Measurements from ENCODE around the gene C16orf96. TPM values are rescaled to one million over a fixed set of nuclear protein-coding genes. Genes with fewer than 3 reads are reported as not detected.

C16orf96 gene
- total RNA-seq, 1 donor: not detected

- TF ChIP-seq, protein P1, sequence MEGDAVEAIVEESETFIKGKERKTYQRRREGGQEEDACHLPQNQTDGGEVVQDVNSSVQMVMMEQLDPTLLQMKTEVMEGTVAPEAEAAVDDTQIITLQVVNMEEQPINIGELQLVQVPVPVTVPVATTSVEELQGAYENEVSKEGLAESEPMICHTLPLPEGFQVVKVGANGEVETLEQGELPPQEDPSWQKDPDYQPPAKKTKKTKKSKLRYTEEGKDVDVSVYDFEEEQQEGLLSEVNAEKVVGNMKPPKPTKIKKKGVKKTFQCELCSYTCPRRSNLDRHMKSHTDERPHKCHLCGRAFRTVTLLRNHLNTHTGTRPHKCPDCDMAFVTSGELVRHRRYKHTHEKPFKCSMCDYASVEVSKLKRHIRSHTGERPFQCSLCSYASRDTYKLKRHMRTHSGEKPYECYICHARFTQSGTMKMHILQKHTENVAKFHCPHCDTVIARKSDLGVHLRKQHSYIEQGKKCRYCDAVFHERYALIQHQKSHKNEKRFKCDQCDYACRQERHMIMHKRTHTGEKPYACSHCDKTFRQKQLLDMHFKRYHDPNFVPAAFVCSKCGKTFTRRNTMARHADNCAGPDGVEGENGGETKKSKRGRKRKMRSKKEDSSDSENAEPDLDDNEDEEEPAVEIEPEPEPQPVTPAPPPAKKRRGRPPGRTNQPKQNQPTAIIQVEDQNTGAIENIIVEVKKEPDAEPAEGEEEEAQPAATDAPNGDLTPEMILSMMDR (IDR thresholded peaks at IDR 0.05; ENCODE audit: insufficient read depth, low read depth, low read length): no peak
- no peak overlapping the region for H3K4me3 ChIP-seq (ENCODE audit: low read depth, low read length)
- DNase-seq (ENCODE audit: low read depth): no peak
These were observed 16.3 kb upstream of the C16orf96 start for GRCh38 chr16:4539716-4540284.

- DNase-seq (ENCODE audit: low read depth): no peak
- TF ChIP-seq, protein P1 (IDR thresholded peaks at IDR 0.05; ENCODE audit: insufficient read depth, low read depth, low read length): no peak
- H3K4me3 ChIP-seq (ENCODE audit: low read depth, low read length): no peak overlapping the region
These were observed 11.7 kb upstream of the C16orf96 start for GRCh38 chr16:4544473-4544872.

- DNase-seq (ENCODE audit: low read depth): no peak
- TF ChIP-seq, protein P1 (IDR thresholded peaks at IDR 0.05; ENCODE audit: insufficient read depth, low read depth, low read length): no peak
- no peak overlapping the region for H3K4me3 ChIP-seq (ENCODE audit: low read depth, low read length)
These were observed 8.0 kb upstream of the C16orf96 start for GRCh38 chr16:4548124-4548523.

DNA sequence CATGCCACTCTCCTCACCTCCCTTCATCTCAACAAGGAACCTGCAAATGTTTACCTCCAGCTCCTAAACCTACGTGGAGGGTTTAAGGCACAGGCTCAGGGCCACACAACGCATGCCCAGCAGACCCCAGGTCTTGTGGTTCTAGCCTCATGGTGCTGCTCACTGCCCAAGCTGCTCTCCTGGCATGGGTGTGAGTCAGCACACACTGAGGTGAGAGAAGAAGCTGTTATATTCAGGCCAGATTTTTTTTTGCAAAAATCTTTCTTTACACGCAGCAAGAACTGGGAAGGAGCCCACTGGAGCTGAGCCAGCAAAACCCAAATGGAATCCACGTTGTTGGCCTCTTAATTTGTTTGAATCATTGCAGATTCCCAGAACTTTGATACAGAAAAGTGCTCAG, 5.5 kb upstream of the C16orf96 start:
- TF ChIP-seq, protein P1 (IDR thresholded peaks at IDR 0.05; ENCODE audit: insufficient read depth, low read depth, low read length): no peak
- no peak for DNase-seq (ENCODE audit: low read depth)
- no peak overlapping the region for H3K4me3 ChIP-seq (ENCODE audit: low read depth, low read length)

- TF ChIP-seq, protein P1 (IDR thresholded peaks at IDR 0.05; ENCODE audit: insufficient read depth, low read depth, low read length): no peak
- DNase-seq (ENCODE audit: low read depth): no peak
- no peak overlapping the region for H3K4me3 ChIP-seq (ENCODE audit: low read depth, low read length)
These were observed 3.6 kb upstream of the C16orf96 start for GRCh38 chr16:4552541-4552940.

- TF ChIP-seq, protein P1 (IDR thresholded peaks at IDR 0.05; ENCODE audit: insufficient read depth, low read depth, low read length): no peak
These were observed 440 bp downstream of the C16orf96 start for GRCh38 chr16:4556580-4556979.

GRCh38 chr16:4557973-4558372, 1.8 kb downstream of the C16orf96 start:
- TF ChIP-seq, protein P1 (IDR thresholded peaks at IDR 0.05; ENCODE audit: insufficient read depth, low read depth, low read length): no peak
- no peak for DNase-seq (ENCODE audit: low read depth)
- no peak overlapping the region for H3K4me3 ChIP-seq (ENCODE audit: low read depth, low read length)

More at GRCh38 chr16:4556580-4556979, 440 bp downstream of the C16orf96 start:
- H3K4me3 ChIP-seq (ENCODE audit: low read depth, low read length): no peak overlapping the region
- no peak for DNase-seq (ENCODE audit: low read depth)

Measured in fibroblast of villous mesenchyme (primary cell).